Suprapubic skin (tissue), 4 donors: ENCODE measurements around the gene CKS1B. TPM values are rescaled to one million over a fixed set of nuclear protein-coding genes. Genes with fewer than 3 reads are reported as not detected.

Experiments
- DNase-seq, 2 donors: peaks; one replicate each; pipeline ENCODE4 v3.0.0-alpha.2; 2019; ENCODE audit warnings: low spot score in 2 of 2
- H3K27ac ChIP-seq: fragments of 200-600 bp; sonication (generic); one replicate; pipeline ENCODE4 v1.5.1; 2019
- H3K27me3 ChIP-seq: fragments of 200-600 bp; sonication (generic); one replicate; pipeline ENCODE4 v1.5.1; 2019
- H3K36me3 ChIP-seq: fragments of 200-600 bp; sonication (generic); one replicate; pipeline ENCODE4 v1.5.1; 2019
- H3K4me1 ChIP-seq: fragments of 200-600 bp; sonication (generic); one replicate; pipeline ENCODE4 v1.5.1; 2019
- H3K4me3 ChIP-seq: fragments of 200-600 bp; sonication (generic); one replicate; pipeline ENCODE4 v1.5.1; 2019; ENCODE audit warnings: mild to moderate bottlenecking
- H3K9me3 ChIP-seq: fragments of 200-600 bp; sonication (generic); one replicate; pipeline ENCODE4 v1.5.1; 2019
- CTCF ChIP-seq, 2 donors: fragments of 200-600 bp in 1 of 2; fragments of 450-650 bp in 1 of 2; sonication (generic) in 1 of 2; IDR thresholded peaks; one replicate each; pipeline ENCODE4 v1.5.1; 2016 to 2019; ENCODE audit warnings: antibody characterized with exemption in 2 of 2, mild to moderate bottlenecking in 1 of 2, moderate library complexity in 1 of 2
- EP300 ChIP-seq: sonication (generic); formaldehyde crosslinking; IDR thresholded peaks from one replicate; pipeline ENCODE4 v1.6.1; 2017; ENCODE audit warnings: antibody characterized with exemption
- POLR2A ChIP-seq, 2 donors: fragments of 450-650 bp; IDR thresholded peaks; one replicate each; pipeline ENCODE4 v1.6.1; 2017; ENCODE audit warnings: antibody characterized with exemption in 2 of 2, mild to moderate bottlenecking in 2 of 2, moderate library complexity in 2 of 2
- POLR2AphosphoS5 ChIP-seq, 3 donors: sonication (generic); formaldehyde crosslinking; IDR thresholded peaks; one replicate each; pipeline ENCODE4 v1.6.1; 2017; ENCODE audit warnings: antibody characterized with exemption in 3 of 3
- WGBS: methylation state at CpG from one replicate; pipeline ENCODE4 v1.1.5; 2018; 5-methylcytosine and 5-hydroxymethylcytosine counted together
- total RNA-seq, 4 donors: library from RNA; depleted of rRNA; stranded (reverse); fragments of >200 nt; gene quantifications; one replicate each; pipeline ENCODE4 v1.1.0, GENCODE V29; 2016

CKS1B gene
- total RNA-seq, 4 donors from 2014 or later, result 37.8 to 55.4 (median 49.7) TPM

GRCh38 chr1:154996966-154997701 lies 22.7 kb downstream of the CKS1B start:
- H3K36me3 ChIP-seq, result peaks cover 6% of the 10 kb centered on the region
- peak in 1 of 2 donors; percentile 48 for DNase-seq
- no peaks in the 10 kb centered on the region for H3K9me3 ChIP-seq
- 83% methylated on average over 15 of the region's 15 CpGs for WGBS
- no peak for TF ChIP-seq POLR2AphosphoS5 (IDR thresholded peaks at IDR 0.05)
- TF ChIP-seq EP300, result no peak
- H3K27ac ChIP-seq, result no peak overlapping the region
- no peaks in the 10 kb centered on the region for H3K27me3 ChIP-seq
- H3K4me3 ChIP-seq, result no peak overlapping the region
- peaks cover 32% of the 10 kb centered on the region for H3K4me1 ChIP-seq

GRCh38 chr1:154998201-154998780 lies 23.8 kb downstream of the CKS1B start:
- Histone ChIP-seq H3K27ac (no peak overlapping the region), H3K9me3 (no peaks in the 10 kb centered on the region), H3K36me3 (no peaks in the 10 kb centered on the region), H3K4me1 (peaks cover 32% of the 10 kb centered on the region), H3K4me3 (no peak overlapping the region), H3K27me3 (no peaks in the 10 kb centered on the region)
- DNase-seq, result peak in 1 of 2 donors; percentile 67
- 74% methylated on average over 16 of the region's 16 CpGs for WGBS
- TF ChIP-seq EP300 (no peak), CTCF (IDR thresholded peaks at IDR 0.05) (no peak), POLR2A (IDR thresholded peaks at IDR 0.05) (no peak), POLR2AphosphoS5 (IDR thresholded peaks at IDR 0.05) (no peak)

GRCh38 chr1:154998818-154999570 lies 24.5 kb downstream of the CKS1B start:
- Histone ChIP-seq H3K4me1 (peaks cover 36% of the 10 kb centered on the region), H3K27me3 (no peaks in the 10 kb centered on the region), H3K27ac (peak overlapping the region; percentile 96), H3K9me3 (no peaks in the 10 kb centered on the region), H3K36me3 (no peaks in the 10 kb centered on the region), H3K4me3 (peak overlapping the region; percentile 97)
- no peak for TF ChIP-seq POLR2AphosphoS5 (IDR thresholded peaks at IDR 0.05)
- TF ChIP-seq POLR2A (IDR thresholded peaks at IDR 0.05), result no peak
- peak; percentile 72 to 76 for TF ChIP-seq CTCF (IDR thresholded peaks at IDR 0.05)
- DNase-seq, result peak; percentile 76 to 82
- WGBS, result 10% methylated on average over 30 of the region's 40 CpGs

GRCh38 chr1:154999571-155000410 lies 25.3 kb downstream of the CKS1B start:
- H3K4me1 ChIP-seq, result peaks cover 43% of the 10 kb centered on the region
- peak overlapping the region; percentile 97 for H3K4me3 ChIP-seq
- no peaks in the 10 kb centered on the region for H3K27me3 ChIP-seq
- DNase-seq, result peak in 1 of 2 donors; percentile 68
- no peak for TF ChIP-seq EP300
- TF ChIP-seq POLR2AphosphoS5 (IDR thresholded peaks at IDR 0.05), result no peak
- no peak for TF ChIP-seq POLR2A (IDR thresholded peaks at IDR 0.05)
- TF ChIP-seq CTCF (IDR thresholded peaks at IDR 0.05), result no peak
- H3K27ac ChIP-seq, result peak overlapping the region; percentile 96
- WGBS, result 3% methylated on average over 34 of the region's 50 CpGs
- no peaks in the 10 kb centered on the region for H3K36me3 ChIP-seq
- H3K9me3 ChIP-seq, result no peaks in the 10 kb centered on the region

GRCh38 chr1:155000411-155000725 lies 25.9 kb downstream of the CKS1B start:
- TF ChIP-seq POLR2A (IDR thresholded peaks at IDR 0.05), result no peak
- TF ChIP-seq POLR2AphosphoS5 (IDR thresholded peaks at IDR 0.05), result no peak
- no peak for TF ChIP-seq CTCF (IDR thresholded peaks at IDR 0.05)
- TF ChIP-seq EP300, result no peak
- Histone ChIP-seq H3K4me3 (peak overlapping the region; percentile 97), H3K27me3 (no peaks in the 10 kb centered on the region), H3K36me3 (no peaks in the 10 kb centered on the region), H3K9me3 (no peaks in the 10 kb centered on the region), H3K27ac (peak overlapping the region; percentile 96), H3K4me1 (peaks cover 49% of the 10 kb centered on the region)
- 0% methylated on average over 12 of the region's 13 CpGs for WGBS
- peak in 1 of 2 donors; percentile 79 for DNase-seq
